GM20431 (cell line): ENCODE measurements around the gene LDHB.
"Not testable (repeated sequence)": the region's sequence is repeated elsewhere in the genome, so short reads cannot be mapped to it uniquely, and the experiment has no call there.

ENCODE experiments used
- in situ Hi-C: fragments of 300-500 bp; cut with MseI, MboI; formaldehyde crosslinking; loops from one replicate; pipeline ENCODE4 v1.15.0; 2020; ENCODE audit warnings: low sequenced_read_pairs; ENCODE audit not compliant: unreplicated experiment

The LDHB gene

DNA sequence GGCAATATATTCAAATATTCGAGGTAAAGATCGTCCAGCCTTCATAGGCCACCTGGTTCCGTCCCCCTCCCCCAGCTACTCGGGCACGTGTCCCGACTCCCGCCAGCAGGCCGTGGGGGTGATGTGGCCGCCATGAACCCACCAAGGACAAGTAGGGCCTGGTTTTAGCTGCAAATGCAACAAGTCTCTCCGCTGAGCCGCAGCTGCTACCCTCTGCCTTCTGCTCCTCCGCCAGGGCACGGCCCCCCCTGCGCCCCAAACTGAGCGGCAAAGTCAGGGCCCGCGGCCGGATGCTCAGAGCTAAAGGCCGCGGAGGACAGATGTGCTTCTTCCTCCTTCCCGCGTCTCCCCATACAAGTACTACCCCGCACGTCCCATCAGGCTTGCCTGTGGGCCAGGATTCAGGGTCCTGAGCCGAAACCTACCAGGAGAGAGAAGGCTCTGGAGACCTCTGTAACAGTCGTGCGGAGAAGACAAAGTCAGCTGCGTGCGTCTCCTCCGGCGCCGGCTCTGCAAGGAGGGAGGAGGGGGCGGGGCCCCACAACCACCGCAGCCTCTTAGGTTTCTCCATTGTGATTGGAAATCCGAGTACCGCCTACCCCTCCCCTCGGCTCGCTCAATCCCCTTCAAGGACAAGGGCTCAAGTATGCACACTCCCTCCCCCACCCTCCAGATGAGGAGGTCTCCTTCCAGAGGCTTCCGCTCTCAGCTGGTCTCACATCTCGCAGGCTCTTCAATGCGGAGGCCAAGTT is at the start of gene LDHB:
Gene LDHB (minus strand): TSS at position 517 of the 752 bp plus-strand sequence. CDS start 3,171 bp downstream, outside the sequence.
- in situ Hi-C loops = no loop called here

DNA sequence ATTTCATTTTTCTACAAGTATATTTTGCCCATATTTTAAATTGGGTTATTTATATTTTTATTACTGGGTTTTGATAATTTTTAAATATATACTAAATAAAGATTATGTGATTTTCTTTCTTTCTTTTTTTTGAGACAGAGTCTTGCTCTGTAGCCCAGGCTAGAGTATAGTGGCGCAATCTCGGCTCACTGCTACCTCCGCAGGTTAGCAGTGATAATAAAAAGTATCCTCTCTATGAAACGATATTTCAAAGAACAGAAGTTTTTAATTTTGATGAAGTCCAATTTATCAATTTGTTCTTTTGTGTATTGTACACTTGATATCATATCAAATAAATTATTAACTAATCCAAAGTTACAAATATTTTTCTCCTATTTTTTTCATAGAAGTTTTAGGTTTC is 47.2 kb upstream of the LDHB start:
- in situ Hi-C loops = loop anchor here (25.0 kb wide), 1 partner anchor 307 kb away; no protein-coding TSS in a partner anchor

DNA sequence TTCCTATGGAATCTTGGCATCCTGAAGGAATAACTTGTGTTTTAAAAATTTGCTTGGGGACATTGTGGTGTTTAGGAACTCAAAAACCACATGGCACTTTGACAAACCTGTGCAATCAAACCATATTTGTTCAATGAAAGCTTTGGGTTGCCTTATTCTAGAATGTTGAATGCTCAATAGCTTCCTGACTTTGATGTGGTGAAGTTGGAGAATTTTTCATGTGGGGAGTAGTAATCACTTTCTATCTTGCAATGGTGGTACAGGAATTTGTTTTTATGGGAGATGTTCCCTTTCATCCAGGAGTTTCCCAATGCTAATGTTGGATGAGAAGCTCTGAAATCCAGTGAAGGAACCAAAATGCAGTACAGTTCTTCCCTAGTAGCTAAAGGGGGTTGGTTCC is 42.2 kb upstream of the LDHB start:
- in situ Hi-C loops = loop anchor here (25.0 kb wide), 2 partner anchors 312 to 737 kb away; no protein-coding TSS in a partner anchor

DNA sequence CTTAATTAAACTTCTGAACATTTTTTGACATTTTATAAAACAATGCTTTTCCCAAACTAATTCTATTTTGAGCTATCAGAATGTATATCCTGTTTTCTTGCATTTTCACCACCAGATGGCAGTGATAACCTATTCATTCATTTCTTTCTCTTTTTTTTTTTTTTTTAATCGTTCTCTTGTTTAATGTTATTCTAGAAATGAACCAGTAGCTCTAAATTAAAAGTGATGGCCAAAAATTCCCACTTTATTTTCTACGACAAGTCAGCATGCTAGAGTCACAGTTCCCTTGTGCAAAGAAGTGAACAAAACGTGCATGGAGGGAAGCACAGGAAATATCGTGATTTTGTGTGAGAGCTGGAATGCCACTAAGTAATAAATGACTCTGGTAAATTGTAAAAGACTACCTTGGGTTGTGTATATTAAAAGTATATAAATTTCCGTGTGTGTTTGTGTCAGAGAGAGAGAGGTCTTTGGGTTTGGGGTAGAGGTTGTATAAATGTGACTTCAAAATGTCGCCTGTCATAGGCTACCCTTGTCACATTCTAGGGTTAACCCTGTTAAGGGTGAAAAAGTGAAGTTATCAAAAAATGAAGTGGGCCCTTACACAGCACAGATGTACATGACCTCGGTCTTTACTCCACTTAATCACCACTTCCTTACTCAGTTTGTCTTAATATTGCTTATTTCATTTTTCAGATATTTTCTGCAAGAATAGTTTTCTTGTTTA is 40.4 kb upstream of the LDHB start:
- in situ Hi-C loops = loop anchor here (25.0 kb wide), 1 partner anchor 739 kb away; no protein-coding TSS in a partner anchor

DNA sequence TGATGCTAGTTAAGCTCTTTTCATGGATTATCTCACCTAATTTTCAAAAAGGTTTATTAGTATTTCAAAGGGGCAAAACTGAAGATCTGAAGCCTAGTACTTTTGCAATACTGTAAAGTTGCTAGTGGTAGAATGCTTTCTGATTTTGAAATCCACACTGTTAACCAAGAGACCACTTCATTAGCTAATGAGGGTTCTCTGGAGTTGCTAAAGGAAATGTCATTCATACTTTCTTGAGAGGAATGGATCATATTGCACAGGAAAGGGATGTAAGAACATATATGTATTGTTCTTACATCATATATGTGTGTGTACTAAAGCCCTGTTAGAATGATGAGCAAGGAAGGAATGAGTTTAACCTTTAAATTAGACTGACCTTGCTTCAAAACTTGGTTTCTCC is 39.0 kb upstream of the LDHB start:
- in situ Hi-C loops = loop anchor here (25.0 kb wide), 1 partner anchor 741 kb away; no protein-coding TSS in a partner anchor

DNA sequence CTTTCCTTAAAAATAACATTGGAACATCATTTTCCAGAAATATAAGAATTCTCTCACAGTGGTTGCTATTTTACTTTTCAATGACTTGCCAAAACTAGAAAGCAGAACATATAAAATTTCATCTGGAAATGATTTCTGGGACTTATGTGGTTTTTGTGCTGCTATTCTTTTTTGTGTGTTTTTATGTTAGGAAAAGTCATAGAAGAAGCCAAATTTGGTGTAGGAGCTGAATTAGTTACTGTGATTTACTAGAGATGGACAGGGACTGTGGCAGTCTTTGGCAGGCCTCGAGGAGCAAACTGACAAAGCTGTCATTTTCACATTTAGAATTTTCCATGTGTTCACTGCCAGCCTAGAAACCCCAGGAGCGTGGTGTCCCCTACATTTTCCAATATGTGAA is 38.3 kb upstream of the LDHB start:
- in situ Hi-C loops = loop anchor here (25.0 kb wide), 1 partner anchor 741 kb away; no protein-coding TSS in a partner anchor

DNA sequence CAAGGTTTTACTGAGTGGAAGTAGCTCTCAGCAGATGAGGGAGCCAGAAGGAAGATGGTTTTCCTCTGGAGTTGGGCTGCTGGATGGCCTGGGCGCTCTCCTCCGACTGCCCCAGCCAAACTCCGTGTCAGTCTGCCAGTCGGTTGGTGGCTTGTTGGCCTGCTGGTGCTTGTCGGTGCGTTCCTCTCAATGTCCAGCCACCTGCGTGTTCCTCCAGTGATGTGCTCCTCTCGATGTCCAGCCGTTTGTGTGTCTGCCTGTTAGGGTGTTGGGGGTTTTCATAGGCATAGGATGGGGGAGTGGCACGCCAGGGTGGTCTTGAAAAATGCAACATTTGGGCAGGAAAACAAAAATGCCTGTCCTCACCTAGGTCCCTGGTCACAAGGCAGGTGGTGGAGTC is 37.0 kb upstream of the LDHB start:
- in situ Hi-C loops = loop anchor here (25.0 kb wide), 1 partner anchor 743 kb away; no protein-coding TSS in a partner anchor

DNA sequence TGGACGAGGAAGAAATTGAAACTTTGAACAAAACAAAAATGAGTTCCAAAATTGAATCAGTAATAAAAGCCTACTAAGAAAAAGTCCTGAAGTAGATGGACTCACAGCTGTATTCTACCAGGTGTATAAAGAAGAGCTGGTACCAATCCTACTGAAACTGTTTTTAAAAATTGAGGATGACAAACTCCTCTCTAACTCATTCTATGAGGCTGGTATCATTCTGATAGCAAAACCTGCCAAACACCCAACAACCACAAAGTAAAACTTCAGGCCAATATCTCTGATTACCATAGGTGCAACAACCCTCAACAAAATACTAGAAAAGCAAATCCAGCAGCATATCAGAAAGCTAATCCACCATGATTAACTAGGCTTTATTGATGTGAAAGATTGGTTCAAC is 33.9 kb upstream of the LDHB start:
- in situ Hi-C loops = loop anchor here (25.0 kb wide), 1 partner anchor 746 kb away; no protein-coding TSS in a partner anchor

DNA sequence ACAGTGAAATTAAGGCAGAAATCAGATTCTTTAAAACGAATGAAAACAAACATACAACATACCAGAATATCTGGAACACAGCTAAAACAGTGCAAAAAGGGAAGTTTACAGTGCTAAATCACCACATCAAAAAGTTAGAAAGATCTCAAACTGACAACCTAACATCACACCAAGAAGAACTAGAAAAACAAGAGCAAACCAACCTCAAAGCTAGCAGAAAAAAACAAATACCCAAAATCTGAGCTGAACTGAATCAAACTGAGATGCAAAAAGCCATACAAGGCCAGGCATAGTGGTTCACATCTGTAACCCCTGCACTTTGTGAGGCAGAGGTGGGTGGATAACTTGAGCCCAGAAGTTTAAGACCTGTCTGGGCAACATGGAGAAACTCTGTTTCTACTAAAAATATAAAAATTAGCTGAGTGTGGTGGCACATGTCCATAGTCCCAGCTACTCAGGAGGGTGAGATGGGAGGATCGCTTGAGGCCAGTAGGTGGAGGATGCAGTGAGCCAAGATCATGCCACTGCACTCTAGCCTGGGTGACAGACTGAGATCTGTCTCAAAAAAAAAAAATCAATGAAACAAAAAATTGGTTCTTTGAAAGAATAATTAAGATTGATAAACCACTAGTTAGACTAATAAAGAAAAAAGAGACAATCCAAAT is 33.2 kb upstream of the LDHB start:
- in situ Hi-C loops = loop anchor here (25.0 kb wide), 1 partner anchor 746 kb away; no protein-coding TSS in a partner anchor

DNA sequence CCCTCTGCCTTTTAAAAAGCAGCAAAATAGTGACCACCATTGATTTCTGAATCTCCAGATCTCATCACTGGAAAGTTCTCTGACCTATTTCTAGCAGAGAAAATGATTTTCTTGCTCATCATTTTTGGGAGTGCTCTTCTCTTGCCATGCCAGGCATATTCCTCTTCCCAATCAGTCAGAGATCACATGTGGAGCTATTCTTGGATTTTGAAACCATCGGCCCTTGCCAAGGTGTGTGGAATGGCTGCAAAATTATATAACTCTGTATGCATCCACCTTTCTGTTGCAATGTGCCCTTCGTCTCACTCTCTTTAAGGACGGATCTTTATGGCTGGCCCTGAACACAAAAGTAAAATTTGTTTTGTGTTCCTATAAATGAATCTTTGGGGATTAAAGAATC is 25.5 kb upstream of the LDHB start:
- in situ Hi-C loops = loop anchor here (25.0 kb wide), 1 partner anchor 754 kb away; no protein-coding TSS in a partner anchor

DNA sequence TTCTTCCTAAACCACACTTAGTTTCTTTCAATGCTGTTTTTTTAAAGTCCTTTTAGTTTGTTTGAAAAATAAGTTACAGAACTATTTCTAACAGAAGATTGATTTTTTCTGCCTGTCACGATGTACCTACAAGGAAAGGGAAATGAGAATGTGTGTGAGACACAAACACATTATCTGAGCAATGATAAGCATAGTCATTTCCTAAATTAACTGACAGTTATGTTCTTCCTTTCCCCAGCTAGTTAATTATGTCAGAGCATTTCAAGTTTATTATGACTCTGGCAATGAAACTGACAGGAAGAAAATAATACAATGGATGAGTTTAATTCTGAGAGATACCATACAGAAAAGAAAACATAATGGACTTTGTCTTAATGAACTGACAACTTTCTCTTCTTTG is 21.3 kb upstream of the LDHB start:
- in situ Hi-C loops = loop anchor here (25.0 kb wide), 1 partner anchor 758 kb away; no protein-coding TSS in a partner anchor

DNA sequence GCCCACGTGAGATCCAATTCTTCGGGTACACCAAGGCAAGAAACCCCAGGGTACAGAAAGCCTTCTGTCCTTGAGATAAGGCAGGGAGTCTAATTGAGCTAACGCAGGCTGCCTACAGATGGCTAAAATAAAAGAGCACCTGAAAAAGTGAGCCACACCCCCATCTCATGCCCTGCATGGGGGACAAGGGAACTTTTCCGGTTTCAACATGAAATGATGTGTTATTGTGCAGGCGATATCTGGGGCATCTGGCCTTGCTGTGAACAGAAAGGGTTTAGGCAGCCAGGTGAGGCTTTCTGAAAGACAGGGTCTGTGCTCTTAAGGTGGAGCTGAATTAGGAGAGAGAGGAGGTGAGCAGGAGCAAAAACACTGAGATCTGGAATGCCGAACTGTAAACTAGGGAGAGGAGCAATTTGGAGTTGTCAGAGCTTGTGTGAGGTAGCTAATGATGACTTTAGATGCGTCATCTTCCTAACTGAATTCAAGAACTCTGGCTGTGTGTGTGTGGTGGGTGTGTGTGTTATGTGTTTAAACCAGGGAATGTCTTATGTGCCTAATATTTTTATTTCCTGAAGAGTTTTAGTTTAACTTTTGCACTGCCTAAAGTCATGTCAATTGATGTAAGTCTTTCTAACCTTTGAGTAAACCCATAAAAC is 20.1 kb upstream of the LDHB start:
- in situ Hi-C loops = loop anchor here (25.0 kb wide), 1 partner anchor 760 kb away; no protein-coding TSS in a partner anchor

DNA sequence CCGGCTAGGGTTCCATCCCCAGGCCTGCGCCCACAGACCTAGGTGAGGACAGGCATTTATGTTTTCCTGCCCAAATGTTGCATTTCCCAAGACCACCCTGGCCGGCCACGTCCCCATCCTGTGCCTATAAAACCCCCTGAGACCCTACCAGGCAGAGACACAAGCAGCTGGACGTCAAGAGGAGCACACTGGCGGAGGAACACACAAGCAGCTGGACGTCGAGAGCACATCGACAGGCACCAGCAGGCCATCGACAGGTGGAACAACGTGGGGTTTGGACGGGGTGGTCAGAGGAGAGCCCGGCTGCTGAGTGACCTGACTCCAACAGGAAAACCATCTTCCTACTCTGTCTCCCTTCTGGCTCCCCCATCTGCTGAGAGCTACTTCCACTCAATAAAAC is 19.6 kb upstream of the LDHB start:
- in situ Hi-C loops = loop anchor here (25.0 kb wide), 1 partner anchor 760 kb away; no protein-coding TSS in a partner anchor

DNA sequence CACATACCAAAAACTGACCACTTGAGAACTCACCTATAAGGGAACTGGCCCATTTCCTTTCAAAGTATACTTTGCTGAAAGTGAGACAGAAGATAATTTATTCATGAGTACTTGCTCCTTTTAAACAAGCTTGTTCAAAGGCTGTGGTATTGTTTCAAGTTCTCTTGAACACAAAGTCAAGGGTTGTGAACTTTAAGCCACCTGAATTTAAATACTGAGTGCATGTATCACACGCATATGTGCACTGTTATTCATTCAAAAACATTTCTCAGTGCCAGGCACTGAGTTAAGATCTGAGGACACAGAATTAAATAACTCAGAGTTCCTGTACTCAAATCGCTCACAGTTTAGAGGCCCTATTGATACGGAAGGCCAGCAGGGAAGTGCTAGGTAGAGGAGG is 19.1 kb upstream of the LDHB start:
- in situ Hi-C loops = loop anchor here (25.0 kb wide), 1 partner anchor 761 kb away; no protein-coding TSS in a partner anchor

DNA sequence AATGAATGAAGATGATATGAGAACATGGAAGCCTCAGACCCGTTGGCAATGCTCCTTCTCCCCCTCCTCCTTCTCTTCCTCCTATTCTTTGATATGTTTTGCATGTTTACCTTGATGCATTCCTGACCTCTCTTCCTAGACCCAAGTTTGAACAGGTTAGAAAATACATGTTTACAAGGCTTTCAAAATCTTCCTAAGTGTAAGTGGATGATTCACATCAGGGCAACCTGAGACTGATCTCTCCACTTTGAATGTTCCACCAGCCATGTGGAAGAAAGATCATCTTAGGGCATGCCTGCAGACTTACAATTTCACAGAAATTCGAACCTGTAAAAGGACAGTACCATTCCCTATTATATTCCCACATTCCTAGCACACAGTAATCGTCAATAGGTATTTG is 18.0 kb upstream of the LDHB start:
- in situ Hi-C loops = loop anchor here (25.0 kb wide), 1 partner anchor 762 kb away; no protein-coding TSS in a partner anchor

DNA sequence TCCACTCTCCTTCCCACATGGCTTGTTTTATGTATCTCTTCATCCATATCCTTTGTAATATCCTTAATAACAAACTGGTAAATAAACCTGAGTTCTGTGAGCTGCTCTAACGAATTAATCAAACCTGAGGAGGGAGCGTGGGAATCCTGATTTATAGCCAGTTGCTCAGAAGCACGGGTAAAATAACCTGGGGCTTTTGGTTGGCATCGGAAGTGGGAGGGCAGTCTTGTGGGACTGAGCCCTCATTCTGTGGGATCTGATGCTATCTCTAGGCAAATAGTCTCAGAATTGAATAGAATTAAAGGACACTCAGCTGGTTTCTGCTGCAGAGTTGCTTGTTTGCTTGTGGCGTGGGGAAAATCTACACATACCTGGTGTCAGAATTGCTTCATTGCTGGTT is 17.5 kb upstream of the LDHB start:
- in situ Hi-C loops = loop anchor here (25.0 kb wide), 1 partner anchor 762 kb away; no protein-coding TSS in a partner anchor

DNA sequence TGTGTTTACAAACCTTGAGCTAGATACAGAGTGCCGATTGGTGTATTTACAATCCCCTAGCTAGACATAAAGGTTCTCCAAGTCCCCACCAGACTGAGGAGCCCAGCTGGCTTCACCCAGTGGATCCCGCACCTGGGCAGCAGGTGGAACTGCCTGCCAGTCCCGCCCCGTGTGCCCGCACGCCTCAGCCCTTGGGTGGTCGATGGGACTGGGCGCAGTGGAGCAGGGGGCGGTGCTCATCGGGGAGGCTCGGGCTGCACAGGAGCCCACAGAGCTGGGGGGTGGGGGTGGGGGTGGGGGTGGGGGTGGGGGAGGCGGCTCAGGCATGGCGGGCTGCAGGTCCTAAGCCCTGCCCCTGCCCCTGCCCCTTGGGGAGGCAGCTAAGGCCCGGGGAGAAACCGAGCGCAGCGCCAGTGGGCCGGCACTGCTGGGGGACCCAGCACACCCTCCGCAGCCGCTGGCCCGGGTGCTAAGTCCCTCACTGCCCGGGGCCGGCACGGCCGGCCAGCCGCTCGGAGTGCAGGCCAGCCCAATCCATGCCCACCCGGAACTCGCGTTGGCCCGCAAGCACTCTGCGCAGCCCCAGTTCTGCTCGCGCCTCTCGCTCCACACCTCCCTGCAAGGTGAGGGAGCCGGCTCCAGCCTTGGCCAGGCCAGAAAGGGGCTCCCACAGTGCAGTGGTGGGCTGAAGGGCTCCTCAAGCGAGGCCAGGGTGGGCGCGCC is 16.3 kb upstream of the LDHB start:
- in situ Hi-C loops = not testable (repeated sequence)

DNA sequence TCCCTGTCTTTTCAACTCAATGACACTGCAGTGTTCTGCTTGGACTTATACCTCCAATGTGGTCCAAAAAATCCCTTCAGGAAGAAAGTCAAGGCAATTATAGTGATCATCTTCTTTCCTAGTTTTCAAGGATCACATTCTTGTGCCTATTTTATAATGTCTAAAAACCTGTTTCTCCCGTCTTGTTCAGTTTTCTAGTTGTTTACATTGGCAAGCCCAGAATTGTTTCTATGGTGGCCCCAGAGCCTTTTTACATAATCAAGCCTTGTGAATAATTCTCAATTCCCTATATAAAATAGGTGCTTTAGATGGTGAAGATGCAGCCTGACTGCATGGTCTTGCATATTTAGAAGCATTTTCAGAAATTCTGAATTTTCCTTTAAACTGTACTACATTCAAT is 14.5 kb upstream of the LDHB start:
- in situ Hi-C loops = no loop called here

DNA sequence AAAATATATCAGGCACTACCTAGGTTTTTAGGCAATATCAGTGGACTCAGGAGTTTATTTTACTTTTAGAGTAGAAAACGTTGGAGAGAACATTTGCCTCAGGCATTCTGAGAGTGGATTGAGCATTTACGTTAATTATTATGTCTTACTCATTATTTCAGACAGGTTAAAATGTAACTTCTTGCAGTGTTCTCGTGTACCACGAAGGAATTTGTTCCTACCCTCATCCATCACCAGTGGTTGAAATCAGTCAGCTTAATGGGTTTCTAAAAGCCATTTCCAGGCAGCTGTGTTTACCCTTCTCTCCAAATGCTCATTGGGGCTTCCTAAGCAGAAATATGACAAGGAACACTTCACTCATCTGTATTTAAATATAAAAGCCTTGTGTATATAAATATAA is 9.1 kb upstream of the LDHB start:
- in situ Hi-C loops = no loop called here
